ENCODE measurements around the gene PCDHA1. TPM values are rescaled to one million over a fixed set of nuclear protein-coding genes. Genes with fewer than 3 reads are reported as not detected.

PCDHA1 gene
- total RNA-seq, 1 experiment from 2014 or later = not detected

GRCh38 chr5:141017943-141018342, 232.0 kb downstream of the PCDHA1 start:
- TF ChIP-seq CTCF (IDR thresholded peaks at IDR 0.05; ENCODE audit: unreplicated experiment) = no peak
- H3K9me3 Mint-ChIP-seq (ENCODE audit: unreplicated experiment) = peaks cover 8% of the 10 kb centered on the region
- H3K36me3 Mint-ChIP-seq (ENCODE audit: insufficient read depth, unreplicated experiment) = no peaks in the 10 kb centered on the region
- peaks cover 5% of the 10 kb centered on the region for H3K4me1 Mint-ChIP-seq (ENCODE audit: insufficient read depth, unreplicated experiment)
- H3K27me3 Mint-ChIP-seq (ENCODE audit: insufficient read depth, unreplicated experiment) = no peaks in the 10 kb centered on the region
- CTCF ChIA-PET = interaction anchor here (1.4 kb wide), 2 partner anchors 12 to 83 kb away, joined by 3 to 4 read pairs; no protein-coding TSS in a partner anchor
- BruUV-seq (replicated peaks) = no TSS peak
- POLR2A ChIA-PET = interaction anchor here (0.9 to 2.4 kb wide), 5 partner anchors 10 to 23 kb away, joined by 3 to 11 read pairs (median 5); no protein-coding TSS in a partner anchor
- intact Hi-C loops (cut with micrococcal nuclease) = no loop called here
- no peak overlapping the region for H3K27ac Mint-ChIP-seq (ENCODE audit: low read depth, unreplicated experiment)
- DNase-seq (ENCODE audit: unreplicated experiment) = no peak
- H3K4me3 Mint-ChIP-seq (ENCODE audit: unreplicated experiment) = no peak overlapping the region

- no peak overlapping the region for H3K27ac Mint-ChIP-seq (ENCODE audit: low read depth, unreplicated experiment)
- H3K4me1 Mint-ChIP-seq (ENCODE audit: insufficient read depth, unreplicated experiment) = no peaks in the 10 kb centered on the region
Measured at GRCh38 chr5:141022384-141022783, 236.4 kb downstream of the PCDHA1 start.

GRCh38 chr5:141031006-141031405, 245.1 kb downstream of the PCDHA1 start:
- intact Hi-C loops (cut with micrococcal nuclease) = no loop called here
- ChIA-PET POLR2A (no interaction called here), CTCF (no interaction called here)
- no peak for DNase-seq (ENCODE audit: unreplicated experiment)
- H3K9me3 Mint-ChIP-seq (ENCODE audit: unreplicated experiment) = no peaks in the 10 kb centered on the region
- H3K27me3 Mint-ChIP-seq (ENCODE audit: insufficient read depth, unreplicated experiment) = no peaks in the 10 kb centered on the region
- no peak for TF ChIP-seq CTCF (IDR thresholded peaks at IDR 0.05; ENCODE audit: unreplicated experiment)
- no peak overlapping the region for H3K27ac Mint-ChIP-seq (ENCODE audit: low read depth, unreplicated experiment)
- H3K36me3 Mint-ChIP-seq (ENCODE audit: insufficient read depth, unreplicated experiment) = no peaks in the 10 kb centered on the region
- no peak overlapping the region for H3K4me3 Mint-ChIP-seq (ENCODE audit: unreplicated experiment)
- H3K4me1 Mint-ChIP-seq (ENCODE audit: insufficient read depth, unreplicated experiment) = no peaks in the 10 kb centered on the region
- no TSS peak for BruUV-seq (replicated peaks)

More at GRCh38 chr5:141022384-141022783, 236.4 kb downstream of the PCDHA1 start:
- intact Hi-C loops (cut with micrococcal nuclease) = no loop called here
- DNase-seq (ENCODE audit: unreplicated experiment) = no peak
- CTCF ChIA-PET = interaction anchor here (1.3 kb wide), 1 partner anchor 17 kb away, joined by 3 read pairs; no protein-coding TSS in a partner anchor
- peaks cover 8% of the 10 kb centered on the region for H3K9me3 Mint-ChIP-seq (ENCODE audit: unreplicated experiment)
- POLR2A ChIA-PET = interaction anchor here (1.5 kb wide), 1 partner anchor 13 kb away, joined by 4 read pairs; no protein-coding TSS in a partner anchor
- no peaks in the 10 kb centered on the region for H3K36me3 Mint-ChIP-seq (ENCODE audit: insufficient read depth, unreplicated experiment)
- no TSS peak for BruUV-seq (replicated peaks)
- no peaks in the 10 kb centered on the region for H3K27me3 Mint-ChIP-seq (ENCODE audit: insufficient read depth, unreplicated experiment)
- H3K4me3 Mint-ChIP-seq (ENCODE audit: unreplicated experiment) = no peak overlapping the region
- TF ChIP-seq CTCF (IDR thresholded peaks at IDR 0.05; ENCODE audit: unreplicated experiment) = no peak

- Mint-ChIP-seq H3K27ac (ENCODE audit: low read depth, unreplicated experiment) (no peak overlapping the region), H3K4me3 (ENCODE audit: unreplicated experiment) (no peak overlapping the region), H3K36me3 (ENCODE audit: insufficient read depth, unreplicated experiment) (no peaks in the 10 kb centered on the region), H3K27me3 (ENCODE audit: insufficient read depth, unreplicated experiment) (no peaks in the 10 kb centered on the region), H3K9me3 (ENCODE audit: unreplicated experiment) (no peaks in the 10 kb centered on the region), H3K4me1 (ENCODE audit: insufficient read depth, unreplicated experiment) (no peaks in the 10 kb centered on the region)
- DNase-seq (ENCODE audit: unreplicated experiment) = no peak
- intact Hi-C loops (cut with micrococcal nuclease) = no loop called here
- BruUV-seq (replicated peaks) = no TSS peak
- no peak for TF ChIP-seq CTCF (IDR thresholded peaks at IDR 0.05; ENCODE audit: unreplicated experiment)
- ChIA-PET CTCF (interaction anchor here (0.5 to 2.2 kb wide), 7 partner anchors 14 to 157 kb away, joined by 3 to 12 read pairs (median 3); partner anchors contain the start of genes PCDHA12 and PCDHAC1), POLR2A (interaction anchor here (0.7 to 1.6 kb wide), 4 partner anchors 28 to 910 kb away, joined by 3 to 5 read pairs (median 4); partner anchors contain the start of gene PCDHAC1)
Measured at GRCh38 chr5:141032626-141033025, 246.7 kb downstream of the PCDHA1 start.
